Breast epithelium (tissue), 4 donors: ENCODE data around the gene GTF2F2. TPM values are rescaled to one million over a fixed set of nuclear protein-coding genes. Genes with fewer than 3 reads are reported as not detected.

Experiments used
- DNase-seq, 2 donors: peaks; one replicate each; pipeline ENCODE4 v3.0.0-alpha.2; 2019; ENCODE audit warnings: low spot score in 2 of 2
- H3K27ac ChIP-seq, 2 donors: fragments of 200-600 bp; sonication (generic) in 1 of 2; one replicate each; pipeline ENCODE4 v1.5.1; 2016 to 2019; ENCODE audit warnings: mild to moderate bottlenecking in 1 of 2
- H3K27me3 ChIP-seq, 2 donors: fragments of 200-600 bp; sonication (generic) in 1 of 2; one replicate each; pipeline versions ENCODE4 v1.5.1 to v1.6.0; 2017 to 2019; ENCODE audit warnings: control low read depth in 1 of 2, mild to moderate bottlenecking in 1 of 2
- H3K36me3 ChIP-seq: fragments of 200-600 bp; one replicate; pipeline ENCODE4 v1.5.1; 2019
- H3K4me1 ChIP-seq, 2 donors: fragments of 200-600 bp; sonication (generic); one replicate each; pipeline ENCODE4 v1.5.1; 2016 to 2019; ENCODE audit warnings: control low read depth in 1 of 2
- H3K4me3 ChIP-seq, 3 donors: fragments of 200-600 bp; sonication (generic); 1 replicate in 2 of 3; 2 replicates in 1 of 3; pipeline ENCODE4 v1.5.1; 2016 to 2019; ENCODE audit warnings: mild to moderate bottlenecking in 3 of 3, moderate library complexity in 2 of 3
- H3K9me3 ChIP-seq, 2 donors: fragments of 200-600 bp; sonication (generic) in 1 of 2; one replicate each; pipeline ENCODE4 v1.5.1; 2016 to 2019; ENCODE audit warnings: control low read depth in 1 of 2
- CTCF ChIP-seq, 3 donors: fragments of 450-650 bp; IDR thresholded peaks; one replicate each; pipeline ENCODE4 v1.5.1; 2016 to 2017; ENCODE audit warnings: antibody characterized with exemption in 3 of 3, mild to moderate bottlenecking in 3 of 3, moderate library complexity in 3 of 3
- POLR2A ChIP-seq: fragments of 450-650 bp; IDR thresholded peaks from one replicate; pipeline ENCODE4 v1.6.1; 2016; ENCODE audit warnings: antibody characterized with exemption, mild to moderate bottlenecking, moderate library complexity
- POLR2AphosphoS5 ChIP-seq, 3 donors: sonication (generic); formaldehyde crosslinking; IDR thresholded peaks; one replicate each; pipeline ENCODE4 v1.6.1; 2017; ENCODE audit warnings: antibody characterized with exemption in 3 of 3
- intact Hi-C: fragments of 100-400 bp; cut with DNase I; formaldehyde crosslinking; loops from one replicate; pipeline ENCODE4 v1.15.1; 2023; ENCODE audit warnings: low total_unique reads
- total RNA-seq, 3 donors: library from RNA; depleted of rRNA; stranded (reverse); fragments of >200 nt; gene quantifications; one replicate each; pipeline ENCODE4 v1.1.0, GENCODE V29; 2016

GTF2F2 gene
- total RNA-seq, 3 donors from 2014 or later: 10.9 to 23.4 (median 20.6) TPM

GRCh38 chr13:45303866-45304265 lies 183.6 kb downstream of the GTF2F2 start:
- Histone ChIP-seq H3K36me3 (no peaks in the 10 kb centered on the region), H3K4me1 (no peaks in the 10 kb centered on the region), H3K27me3 (no peaks in the 10 kb centered on the region), H3K27ac (no peak overlapping the region), H3K4me3 (no peak overlapping the region), H3K9me3 (no peaks in the 10 kb centered on the region)
- TF ChIP-seq POLR2A (no peak), POLR2AphosphoS5 (IDR thresholded peaks at IDR 0.05) (no peak), CTCF (IDR thresholded peaks at IDR 0.05) (no peak)
- intact Hi-C loops: no loop called here
- DNase-seq: no peak

GRCh38 chr13:45305079-45305478 lies 184.8 kb downstream of the GTF2F2 start:
- H3K27me3 ChIP-seq: no peaks in the 10 kb centered on the region
- H3K36me3 ChIP-seq: no peaks in the 10 kb centered on the region
- no peaks in the 10 kb centered on the region for H3K9me3 ChIP-seq
- DNase-seq: no peak
- intact Hi-C loops: no loop called here
- no peak overlapping the region for H3K4me3 ChIP-seq
- TF ChIP-seq POLR2AphosphoS5 (IDR thresholded peaks at IDR 0.05) (no peak), POLR2A (no peak), CTCF (IDR thresholded peaks at IDR 0.05) (no peak)
- H3K27ac ChIP-seq: no peak overlapping the region
- H3K4me1 ChIP-seq: no peaks in the 10 kb centered on the region

GRCh38 chr13:45306966-45307365 lies 186.7 kb downstream of the GTF2F2 start:
- TF ChIP-seq POLR2AphosphoS5 (IDR thresholded peaks at IDR 0.05) (no peak), POLR2A (no peak), CTCF (IDR thresholded peaks at IDR 0.05) (no peak)
- intact Hi-C loops: no loop called here
- no peak for DNase-seq

GRCh38 chr13:45310341-45311131 lies 190.2 kb downstream of the GTF2F2 start:
- Histone ChIP-seq H3K4me3 (peak overlapping the region; percentile 40 to 70 (median 51)), H3K9me3 (no peaks in the 10 kb centered on the region), H3K4me1 (peaks cover 3 to 7% of the 10 kb centered on the region in 2 donors), H3K27me3 (no peaks in the 10 kb centered on the region), H3K27ac (no peak overlapping the region), H3K36me3 (no peaks in the 10 kb centered on the region)
- intact Hi-C loops: no loop called here
- no peak for TF ChIP-seq POLR2A
- TF ChIP-seq CTCF (IDR thresholded peaks at IDR 0.05): no peak
- TF ChIP-seq POLR2AphosphoS5 (IDR thresholded peaks at IDR 0.05): no peak
- DNase-seq: no peak

More at GRCh38 chr13:45306966-45307365, 186.7 kb downstream of the GTF2F2 start:
- no peak overlapping the region for H3K4me3 ChIP-seq
- H3K4me1 ChIP-seq: peaks cover 3 to 7% of the 10 kb centered on the region in 2 donors
- H3K27me3 ChIP-seq: no peaks in the 10 kb centered on the region
- no peaks in the 10 kb centered on the region for H3K9me3 ChIP-seq
- no peaks in the 10 kb centered on the region for H3K36me3 ChIP-seq
- no peak overlapping the region for H3K27ac ChIP-seq

- no peak overlapping the region for H3K27ac ChIP-seq
- H3K4me1 ChIP-seq: peaks cover 3 to 7% of the 10 kb centered on the region in 2 donors
- no peaks in the 10 kb centered on the region for H3K36me3 ChIP-seq
- no peaks in the 10 kb centered on the region for H3K9me3 ChIP-seq
- intact Hi-C loops: no loop called here
- no peak overlapping the region for H3K4me3 ChIP-seq
- H3K27me3 ChIP-seq: no peaks in the 10 kb centered on the region
- DNase-seq: no peak
- TF ChIP-seq CTCF (IDR thresholded peaks at IDR 0.05): no peak
- TF ChIP-seq POLR2A: no peak
- TF ChIP-seq POLR2AphosphoS5 (IDR thresholded peaks at IDR 0.05): no peak
Measured at GRCh38 chr13:45314822-45315221, 194.5 kb downstream of the GTF2F2 start.
